ENCODE data around the gene CNTRL. TPM values are rescaled to one million over a fixed set of nuclear protein-coding genes. Genes with fewer than 3 reads are reported as not detected.

The CNTRL gene
- total and polyA plus RNA-seq, 12 donors = 7.4 to 19.1 (median 9.7) TPM

GRCh38 chr9:121138561-121138960, 63.8 kb downstream of the CNTRL start:
- Histone ChIP-seq H3K9me3 (replicated peaks in 1 of 3) (no peaks in the 10 kb centered on the region), H3K4me1 (replicated peaks in 1 of 2) (no peaks in the 10 kb centered on the region), H3K4me3 (no peak overlapping the region), H3K36me3 (replicated peaks in 1 of 2) (peaks cover 0 to 38% of the 10 kb centered on the region in 2 donors), H3K27me3 (no peaks in the 10 kb centered on the region), H3K27ac (no peak overlapping the region)
- intact Hi-C loops (cut with DNase I) = no loop called here
- no peak for DNase-seq
- no peak for TF ChIP-seq CTCF (IDR thresholded peaks at IDR 0.05)
- no peak for TF ChIP-seq POLR2A (IDR thresholded peaks at IDR 0.05)

- intact Hi-C loops (cut with DNase I) = no loop called here
- WGBS, 4 donors = 79 to 88% (median 82%) methylated on average over 3 of the region's 3 CpGs
- no peaks in the 10 kb centered on the region for H3K27me3 ChIP-seq
- H3K9me3 ChIP-seq (replicated peaks in 1 of 3) = no peaks in the 10 kb centered on the region
- no peak for TF ChIP-seq POLR2A (IDR thresholded peaks at IDR 0.05)
- no peak for TF ChIP-seq CTCF (IDR thresholded peaks at IDR 0.05)
- no peak for DNase-seq
- no peaks in the 10 kb centered on the region for H3K4me1 ChIP-seq (replicated peaks in 1 of 2)
- H3K27ac ChIP-seq = no peak overlapping the region
- peaks cover 0 to 39% of the 10 kb centered on the region in 2 donors for H3K36me3 ChIP-seq (replicated peaks in 1 of 2)
- H3K4me3 ChIP-seq = no peak overlapping the region
Measured at GRCh38 chr9:121138973-121139372, 64.2 kb downstream of the CNTRL start.

GRCh38 chr9:121140162-121140561, 65.4 kb downstream of the CNTRL start:
- Histone ChIP-seq H3K36me3 (replicated peaks in 1 of 2) (peaks cover 0 to 50% of the 10 kb centered on the region in 2 donors), H3K4me3 (no peak overlapping the region), H3K27me3 (no peaks in the 10 kb centered on the region), H3K4me1 (replicated peaks in 1 of 2) (no peaks in the 10 kb centered on the region), H3K9me3 (replicated peaks in 1 of 3) (no peaks in the 10 kb centered on the region), H3K27ac (no peak overlapping the region)
- intact Hi-C loops (cut with DNase I) = no loop called here
- WGBS, 4 donors = 82 to 97% (median 91%) methylated on average over 1 of the region's 1 CpG
- TF ChIP-seq POLR2A (IDR thresholded peaks at IDR 0.05) (no peak), CTCF (IDR thresholded peaks at IDR 0.05) (no peak)
- DNase-seq = no peak

GRCh38 chr9:121141306-121141705, 66.6 kb downstream of the CNTRL start:
- Histone ChIP-seq H3K4me3 (no peak overlapping the region), H3K27ac (no peak overlapping the region), H3K4me1 (replicated peaks in 1 of 2) (no peaks in the 10 kb centered on the region), H3K27me3 (no peaks in the 10 kb centered on the region), H3K36me3 (replicated peaks in 1 of 2) (peaks cover 0 to 61% of the 10 kb centered on the region in 2 donors), H3K9me3 (replicated peaks in 1 of 3) (no peaks in the 10 kb centered on the region)
- DNase-seq = no peak
- intact Hi-C loops (cut with DNase I) = no loop called here
- TF ChIP-seq POLR2A (IDR thresholded peaks at IDR 0.05) = no peak
- TF ChIP-seq CTCF (IDR thresholded peaks at IDR 0.05) = no peak
- 92 to 94% (median 94%) methylated on average over 1 of the region's 1 CpG for WGBS, 4 donors
